NCI-H460 (cell line): ENCODE measurements around the gene ADAM12. TPM values are rescaled to one million over a fixed set of nuclear protein-coding genes. Genes with fewer than 3 reads are reported as not detected.
"Not testable (repeated sequence)": the region's sequence is repeated elsewhere in the genome, so short reads cannot be mapped to it uniquely, and the experiment has no call there.

Experiments used
- DNase-seq: peaks from one replicate; pipeline ENCODE4 v3.0.0-alpha.2; 2016; ENCODE audit warnings: low read depth; ENCODE audit errors: extremely low read depth
- total RNA-seq: library from RNA; depleted of rRNA; stranded (reverse); fragments of >200 nt; shearing (Covaris generic); gene quantifications from 2 replicates; pipeline ENCODE4 v1.2.3, GENCODE V29; 2014

The ADAM12 gene
- total RNA-seq, 1 experiment from 2014 or later = 1.1 TPM

DNA sequence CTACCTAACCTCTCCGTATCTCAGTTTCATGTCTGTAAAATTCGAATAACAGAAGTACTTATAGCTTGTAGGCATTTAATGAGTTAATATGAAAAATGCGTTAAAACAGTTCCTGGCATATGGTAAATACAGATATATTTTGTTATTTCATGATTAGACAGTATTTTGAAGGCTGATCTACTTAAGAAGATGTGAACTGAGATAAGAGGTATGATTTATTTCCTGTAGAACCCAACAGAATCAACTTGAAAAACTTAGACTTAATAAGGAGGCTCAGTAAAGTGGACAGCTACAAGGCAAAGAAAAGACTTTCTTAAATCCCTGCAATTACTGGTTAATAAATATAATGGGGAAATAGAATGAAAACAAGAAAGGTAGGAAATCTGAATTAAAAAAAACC lies 388.6 kb downstream of the ADAM12 start:
- no peak for DNase-seq

DNA sequence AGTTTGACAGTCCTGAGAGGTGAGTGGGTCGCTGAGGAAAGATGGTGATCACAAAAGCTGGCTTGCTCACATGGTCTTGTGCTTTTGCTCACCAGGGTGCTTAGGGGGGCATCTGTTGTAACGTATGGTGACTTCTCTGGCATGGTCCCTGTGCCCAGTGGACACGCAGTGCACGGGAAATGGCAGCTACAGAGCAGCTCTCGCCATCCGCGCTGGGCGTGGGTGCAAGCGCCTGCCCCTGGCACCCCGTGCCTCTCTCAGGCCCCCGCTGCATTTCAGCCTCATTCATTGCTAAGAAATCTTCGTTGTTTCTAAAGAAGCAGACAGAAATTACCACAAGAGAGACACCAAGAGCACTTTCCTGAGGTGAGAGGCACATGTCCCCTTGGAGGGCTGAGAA lies 390.7 kb downstream of the ADAM12 start:
- DNase-seq = no peak

- no peak for DNase-seq
Observed at GRCh38 chr10:125995726-125996304, 392.5 kb downstream of the ADAM12 start.

GRCh38 chr10:125994601-125995000 lies 393.7 kb downstream of the ADAM12 start:
- no peak for DNase-seq

DNA sequence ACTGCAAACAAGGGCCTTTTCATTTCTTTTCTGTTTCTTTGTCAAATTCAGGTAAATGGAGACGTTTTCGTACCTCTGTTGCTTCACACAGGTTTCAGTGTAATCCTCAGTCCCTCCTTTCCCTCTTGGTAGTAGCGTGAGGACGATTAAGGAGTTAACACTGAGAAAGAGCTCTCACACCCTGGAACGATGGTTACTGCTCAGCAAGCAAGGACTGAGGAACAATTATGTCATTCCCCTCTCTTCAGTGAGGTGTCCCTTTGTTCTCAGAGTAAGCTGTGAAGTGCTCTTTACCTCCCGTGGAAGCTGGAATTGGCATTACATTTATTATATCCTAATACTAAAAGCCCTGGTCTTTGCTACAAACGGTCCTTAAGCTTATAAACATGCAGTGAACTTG lies 396.0 kb downstream of the ADAM12 start:
- DNase-seq = no peak

GRCh38 chr10:125991392-125991791 lies 396.9 kb downstream of the ADAM12 start:
- no peak for DNase-seq

DNA sequence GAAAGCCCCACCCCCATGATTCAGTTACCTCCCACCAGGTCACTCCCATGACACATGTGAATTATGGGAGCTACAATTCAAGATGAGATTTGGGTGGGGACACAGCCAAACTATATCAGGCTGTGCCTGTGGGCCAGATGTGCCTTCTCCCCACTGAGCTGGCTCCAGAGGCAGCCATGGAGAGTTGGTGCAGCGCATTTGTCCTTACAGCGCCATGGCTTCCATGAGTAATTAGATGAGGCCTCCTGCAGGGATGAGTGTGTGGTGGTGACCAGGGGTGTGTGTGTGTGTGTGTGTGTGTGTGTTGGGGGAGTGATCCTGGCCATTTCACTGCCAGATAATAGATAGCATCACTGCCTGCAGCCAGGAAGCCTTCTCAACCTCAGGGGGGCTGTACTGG lies 397.3 kb downstream of the ADAM12 start:
- no peak for DNase-seq

DNA sequence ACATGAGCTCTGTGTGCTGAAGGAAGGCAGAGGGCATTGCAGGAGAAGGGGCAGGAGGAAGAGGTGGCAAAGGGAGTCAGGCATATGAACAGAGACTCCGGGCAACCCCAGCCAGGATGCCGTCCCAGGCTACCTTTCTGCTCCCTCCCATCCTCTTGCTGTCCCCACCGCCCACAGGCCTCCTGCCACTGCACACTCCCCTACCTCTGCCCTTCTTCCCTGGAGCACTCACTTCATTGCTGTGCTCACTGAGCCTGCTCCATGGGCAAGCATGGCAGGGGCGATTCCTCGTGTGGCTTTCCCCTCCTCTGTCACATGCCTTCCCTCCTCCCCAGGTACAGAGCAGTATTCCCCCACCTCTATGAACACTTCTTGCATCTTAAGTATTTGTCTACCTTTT lies 398.5 kb downstream of the ADAM12 start:
- no peak for DNase-seq

DNA sequence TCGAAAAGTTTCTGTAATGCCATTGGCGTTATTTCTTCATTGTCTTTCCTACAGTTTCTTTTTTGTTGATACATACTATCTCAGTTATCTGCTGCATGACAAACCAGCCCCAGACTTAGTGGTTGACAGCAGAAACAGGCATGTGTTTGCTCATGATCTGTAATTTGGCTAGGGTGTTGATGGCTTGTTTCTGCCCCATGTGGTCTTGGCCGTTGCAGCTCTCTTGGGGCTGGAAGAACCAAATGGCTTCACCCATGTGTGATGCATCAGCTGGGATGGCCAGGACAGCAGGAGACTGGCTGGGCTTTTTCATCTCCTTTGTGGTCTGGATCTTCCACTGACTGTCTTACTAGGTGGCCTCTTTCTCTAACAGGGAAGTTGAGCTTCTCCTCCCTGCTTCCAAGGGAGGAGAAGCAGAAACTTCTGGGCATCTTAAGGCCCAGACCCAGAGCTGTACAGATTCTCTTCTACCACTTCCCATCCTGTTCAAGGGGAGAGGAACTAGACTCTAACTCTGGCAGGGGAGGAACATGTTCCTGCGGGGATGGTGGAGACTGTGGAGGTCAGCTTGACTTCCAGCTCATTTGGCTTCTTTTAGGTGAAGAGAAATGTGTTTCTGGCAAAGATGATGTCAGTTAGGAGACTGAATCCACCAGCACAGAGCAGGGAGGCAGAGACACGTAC lies 402.6 kb downstream of the ADAM12 start:
- no peak for DNase-seq

GRCh38 chr10:125984865-125985495 lies 403.3 kb downstream of the ADAM12 start:
- no peak for DNase-seq

DNA sequence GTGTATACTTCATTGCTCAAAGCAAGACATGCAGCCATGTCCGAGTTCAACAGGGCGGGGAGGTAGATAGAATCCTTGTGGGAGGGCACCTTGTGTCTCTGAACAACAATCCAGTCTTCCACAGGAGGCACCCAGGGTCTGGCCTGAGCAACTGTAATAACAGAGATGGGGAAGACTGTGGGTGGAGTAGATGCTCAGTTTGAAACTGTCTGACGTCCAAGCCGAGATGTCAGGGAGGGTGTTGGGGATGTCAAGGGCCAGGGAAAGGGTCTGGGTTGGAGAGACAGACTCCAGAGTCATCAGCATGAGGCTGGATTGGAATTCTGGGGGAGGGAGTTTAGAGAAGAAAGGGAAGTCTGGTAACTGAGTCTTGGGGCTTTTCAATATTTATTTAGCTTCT lies 403.9 kb downstream of the ADAM12 start:
- DNase-seq = no peak

- DNase-seq = no peak
Observed at GRCh38 chr10:125983656-125984055, 404.6 kb downstream of the ADAM12 start.

DNA sequence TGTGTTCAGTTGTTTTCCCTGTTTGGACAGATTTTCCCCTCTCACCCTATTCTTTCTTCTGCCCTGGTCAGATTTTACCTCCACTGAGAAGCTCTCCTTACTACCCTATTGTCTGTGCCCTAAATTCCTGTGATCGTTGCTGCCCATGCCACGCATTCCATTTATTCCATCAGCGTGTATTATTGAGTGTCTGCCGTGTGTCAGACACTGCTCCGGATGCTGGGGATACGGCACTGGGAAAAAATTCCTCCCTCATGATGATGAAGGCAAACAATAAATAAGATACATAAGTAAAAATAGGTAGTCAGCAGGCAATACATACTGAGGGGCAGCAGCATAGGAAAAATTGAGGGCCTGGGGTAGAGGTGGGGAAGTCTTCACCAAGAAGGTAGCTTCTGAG lies 405.1 kb downstream of the ADAM12 start:
- no peak for DNase-seq

GRCh38 chr10:125982260-125982948 lies 405.9 kb downstream of the ADAM12 start:
- DNase-seq = peak; percentile 67

GRCh38 chr10:125980521-125981035 lies 407.7 kb downstream of the ADAM12 start:
- DNase-seq = no peak

GRCh38 chr10:125979976-125980375 lies 408.3 kb downstream of the ADAM12 start:
- no peak for DNase-seq

DNA sequence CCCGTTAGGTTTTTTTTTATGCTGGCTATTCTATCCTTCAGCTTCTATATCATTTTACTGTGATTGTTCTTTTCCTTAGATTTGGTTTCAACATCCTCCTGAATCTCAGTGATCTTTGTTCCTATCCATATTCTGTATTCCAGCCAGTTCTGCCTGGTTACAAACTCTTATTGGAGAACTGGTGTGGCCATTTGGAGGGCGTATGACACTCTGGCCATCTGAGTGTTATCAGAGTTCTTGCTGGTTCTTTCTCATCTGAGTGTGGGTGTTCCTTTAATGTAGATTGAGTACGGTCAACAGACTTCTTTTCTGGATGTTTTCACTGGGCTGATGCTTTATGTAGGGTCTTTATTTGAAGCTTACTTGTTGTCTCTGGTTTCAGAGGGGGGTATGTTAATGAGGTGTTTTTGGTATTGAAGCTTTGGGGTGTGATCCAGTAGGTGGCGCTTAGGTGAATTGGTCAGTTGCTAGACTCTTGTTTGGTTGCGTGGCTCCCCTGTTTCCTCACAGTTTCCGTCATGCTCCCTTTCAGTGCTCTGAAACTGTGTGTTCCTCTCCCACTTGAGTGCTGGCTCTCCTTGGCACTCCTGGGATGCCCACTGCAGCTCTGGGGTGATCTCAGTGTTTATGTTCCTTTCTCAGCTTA lies 411.2 kb downstream of the ADAM12 start:
- DNase-seq = no peak

DNA sequence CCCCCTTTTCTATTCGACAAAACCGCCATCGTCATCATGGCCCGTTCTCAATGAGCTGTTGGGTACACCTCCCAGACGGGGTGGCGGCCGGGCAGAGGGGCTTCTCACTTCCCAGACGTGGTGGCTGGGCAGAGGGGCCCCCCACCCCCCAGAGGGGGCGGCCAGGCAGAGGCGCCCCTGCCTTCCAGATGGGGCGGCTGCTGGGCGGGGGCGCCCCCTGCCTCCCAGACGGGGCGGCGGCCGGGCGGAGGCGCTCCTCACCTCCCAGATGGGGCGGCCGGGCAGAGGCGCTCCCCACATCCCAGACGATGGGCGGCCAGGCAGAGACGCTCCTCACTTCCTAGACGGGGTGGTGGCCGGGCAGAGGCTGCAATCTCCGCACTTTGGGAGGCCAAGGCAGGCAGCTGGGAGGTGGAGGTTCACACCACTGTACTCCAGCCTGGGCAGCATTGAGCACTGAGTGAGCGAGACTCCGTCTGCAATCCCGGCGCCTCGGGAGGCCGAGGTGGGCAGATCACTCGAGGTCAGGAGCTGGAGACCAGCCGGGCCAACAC lies 418.1 kb downstream of the ADAM12 start:
- DNase-seq = not testable (repeated sequence)

GRCh38 chr10:125967533-125967932 lies 420.7 kb downstream of the ADAM12 start:
- DNase-seq = no peak

GRCh38 chr10:125964558-125964957 lies 423.7 kb downstream of the ADAM12 start:
- DNase-seq = no peak
